GM12878 (cell line): Measurements from ENCODE around the gene IL3RA. TPM values are rescaled to one million over a fixed set of nuclear protein-coding genes. Genes with fewer than 3 reads are reported as not detected.

Experiments
- ATAC-seq: fragments of 200-7000 bp; cut with Tn5 transposase; 3 replicates; pipeline ENCODE4 v1.9.1; 2020; ENCODE audit warnings: mild to moderate bottlenecking, moderate library complexity
- BruUV-seq: library from RNA; stranded (reverse); fragments of 400-500 nt; replicated peaks from 2 replicates; lab custom pipeline; 2021; lab: Mats Ljungman, UMichigan
- CTCF ChIA-PET: fragments of 300-600 bp; sonication (Branson Sonifier 250); formaldehyde crosslinking; extraction: SDS; loops from one replicate; lab custom pipeline; 2021; ENCODE audit warnings: inconsistent platforms; lab: Yijun Ruan, JAX
- POLR2A ChIA-PET: fragments of 350-600 bp; formaldehyde crosslinking; extraction: SDS; loops from one replicate; lab custom pipeline; 2021; ENCODE audit warnings: inconsistent platforms; lab: Charles Lee
- RAD21 ChIA-PET: fragments of 300-600 bp; sonication (Branson Sonifier 250); formaldehyde crosslinking; loops from one replicate; lab custom pipeline; 2023; ENCODE audit warnings: antibody characterized with exemption; ENCODE audit not compliant: unreplicated experiment; lab: Charles Lee
- SMC1A ChIA-PET: fragments of 300-600 bp; sonication (Branson Sonifier 250); formaldehyde crosslinking; loops from one replicate; lab custom pipeline; 2023; ENCODE audit not compliant: unreplicated experiment, uncharacterized antibody; lab: Charles Lee
- DNase-seq: peaks from one replicate; pipeline ENCODE4 v3.0.0-alpha.2; 2011; ENCODE audit warnings: low read depth, low spot score
- FAIRE-seq: peaks from 3 replicates; lab custom pipeline; 2011; peaks lifted over from hg19 to GRCh38; lab: Jason Lieb, UNC
- H2AFZ ChIP-seq: 2 replicates; pipeline ENCODE4 v1.6.0; 2011; ENCODE audit warnings: low read depth, low read length, control low read depth; ENCODE audit not compliant: control insufficient read depth
- H3K27ac ChIP-seq: 2 replicates; pipeline ENCODE4 v1.5.1; 2011; ENCODE audit warnings: control low read depth; ENCODE audit not compliant: control insufficient read depth, insufficient read depth
- H3K27me3 ChIP-seq, 2 experiments: replicated peaks in 1 of 2; 2 replicates each; pipeline versions ENCODE4 v1.6.0 to v1.6.1; 2011; ENCODE audit warnings: low read length in 1 of 2; ENCODE audit not compliant: control insufficient read depth in 2 of 2, insufficient read depth in 2 of 2
- H3K36me3 ChIP-seq, 2 experiments: 2 replicates each; pipeline ENCODE4 v1.5.1; 2011; ENCODE audit warnings: low read length in 1 of 2; ENCODE audit not compliant: control insufficient read depth in 2 of 2, insufficient read depth in 2 of 2
- H3K4me1 ChIP-seq: 2 replicates; pipeline ENCODE4 v1.6.1; 2011; ENCODE audit warnings: mild to moderate bottlenecking, low read length, moderate library complexity, mixed read lengths; ENCODE audit not compliant: control insufficient read depth, insufficient read depth
- H3K4me2 ChIP-seq: 2 replicates; pipeline ENCODE4 v1.6.0; 2011; ENCODE audit warnings: control low read depth; ENCODE audit not compliant: control insufficient read depth, insufficient read depth
- H3K4me3 ChIP-seq: fragments of 200-600 bp; sonication (generic); 2 replicates; pipeline ENCODE4 v1.5.1; 2016
- H3K79me2 ChIP-seq: 2 replicates; pipeline ENCODE4 v1.6.0; 2011; ENCODE audit warnings: low read length; ENCODE audit not compliant: control insufficient read depth, insufficient read depth
- H3K9ac ChIP-seq: 2 replicates; pipeline ENCODE4 v1.8.0; 2011; ENCODE audit warnings: low read length, control low read depth, mixed read lengths; ENCODE audit not compliant: control insufficient read depth, insufficient read depth
- H3K9me3 ChIP-seq: replicated peaks from 3 replicates; pipeline ENCODE4 v1.5.1; 2011; ENCODE audit warnings: mild to moderate bottlenecking, low read length; ENCODE audit not compliant: control insufficient read depth, insufficient read depth
- H4K20me1 ChIP-seq: 2 replicates; pipeline ENCODE4 v1.6.0; 2011; ENCODE audit not compliant: control insufficient read depth, insufficient read depth
- ATF7 ChIP-seq: fragments of 450-650 bp; IDR thresholded peaks from 2 replicates; pipeline ENCODE4 v1.6.1; 2016; ENCODE audit warnings: low read depth, mild to moderate bottlenecking
- BACH1 ChIP-seq: fragments of 450-650 bp; IDR thresholded peaks from 2 replicates; pipeline ENCODE4 v1.6.1; 2017; ENCODE audit warnings: mild to moderate bottlenecking, borderline replicate concordance
- CTCF ChIP-seq, 3 experiments: IDR thresholded peaks in 2 of 3; conservative IDR thresholded peaks in 1 of 3; 2 replicates each; pipeline ENCODE4 v1.5.1; 2011; ENCODE audit warnings: low read depth in 3 of 3, low read length in 3 of 3, mild to moderate bottlenecking in 3 of 3, control low read depth in 2 of 3, moderate library complexity in 2 of 3, inconsistent platforms in 1 of 3, mixed read lengths in 1 of 3; ENCODE audit not compliant: control insufficient read depth in 2 of 3, insufficient read depth in 1 of 3; ENCODE audit errors: extremely low read depth in 1 of 3
- IKZF2 ChIP-seq, 2 experiments: fragments of 450-650 bp; IDR thresholded peaks; 2 replicates each; pipeline ENCODE4 v1.6.1; 2017; ENCODE audit warnings: mild to moderate bottlenecking in 2 of 2, moderate library complexity in 2 of 2
- MEF2B ChIP-seq: fragments of 450-650 bp; IDR thresholded peaks from 2 replicates; pipeline ENCODE4 v1.6.1; 2018; ENCODE audit warnings: mild to moderate bottlenecking, moderate library complexity; ENCODE audit not compliant: partially characterized antibody, poor library complexity, severe bottlenecking
- NFIC ChIP-seq: IDR thresholded peaks from 2 replicates; pipeline ENCODE4 v1.6.1; 2012; ENCODE audit warnings: low read depth, mild to moderate bottlenecking, inconsistent platforms, low read length, moderate library complexity
- NFYB ChIP-seq: IDR thresholded peaks from 2 replicates; pipeline ENCODE4 v1.6.1; 2011; ENCODE audit warnings: low read depth, mild to moderate bottlenecking, low read length, improper control_type of control experiment, moderate library complexity; ENCODE audit not compliant: insufficient read depth
- RFX5 ChIP-seq: IDR thresholded peaks from 2 replicates; pipeline ENCODE4 v1.6.1; 2011; ENCODE audit warnings: low read depth, low read length, improper control_type of control experiment
- SREBF1 ChIP-seq: IDR thresholded peaks from 2 replicates; pipeline ENCODE4 v1.6.1; 2012; ENCODE audit warnings: mild to moderate bottlenecking, low read length
- TBL1XR1 ChIP-seq: IDR thresholded peaks from 2 replicates; pipeline ENCODE4 v1.6.1; 2012; ENCODE audit warnings: low read depth, low read length, improper control_type of control experiment
- ZNF217 ChIP-seq: fragments of 450-650 bp; IDR thresholded peaks from 2 replicates; pipeline ENCODE4 v1.6.1; 2017; ENCODE audit warnings: antibody characterized with exemption, mild to moderate bottlenecking
- ZNF384 ChIP-seq: IDR thresholded peaks from 2 replicates; pipeline ENCODE4 v1.6.1; 2012; ENCODE audit warnings: low read depth, mild to moderate bottlenecking, low read length, improper control_type of control experiment, borderline replicate concordance
- WGBS: methylation state at CpG from one replicate; pipeline ENCODE4 v1.1.6; 2016; ENCODE audit warnings: low lambda C conversion rate; ENCODE audit not compliant: insufficient replicate concordance, insufficient coverage; ENCODE audit errors: missing lambda C conversion rate; 5-methylcytosine and 5-hydroxymethylcytosine counted together
- in situ Hi-C: fragments of 300-500 bp; cut with MboI; formaldehyde crosslinking; loops from 9 replicates; pipeline ENCODE4 v1.14.3; 2018; ENCODE audit warnings: mixed read lengths
- intact Hi-C: fragments of 100-400 bp; cut with micrococcal nuclease; formaldehyde crosslinking; loops from one replicate; pipeline ENCODE4 v1.14.2; 2022; ENCODE audit not compliant: unreplicated experiment
- polyA plus RNA-seq, 11 experiments: library from polyadenylated mRNA; depleted of rRNA in 4 of 11; unstranded in 6 of 11; stranded (reverse) in 5 of 11; fragments of >200 nt; fragmentation: Nextera tagmentation in 4 of 11; fragmentation: Illumina TruSeq in 1 of 11; extraction: Ambion mirVana in 4 of 11; extraction: Trizol in 1 of 11; gene quantifications; 1 replicate in 1 of 11; 2 replicates in 10 of 11; pipeline versions ENCODE4 v1.2.1 to v1.2.3, GENCODE V29; 2011 to 2016; ENCODE audit warnings: inconsistent platforms in 2 of 11, missing spikeins in 2 of 11, low read depth in 1 of 11
- total RNA-seq, 4 experiments: library from RNA; depleted of rRNA in 3 of 4; stranded (reverse); fragments of >200 nt in 3 of 4; fragmentation: Illumina TruSeq in 1 of 4; extraction: Trizol in 1 of 4; gene quantifications; 2 replicates each; pipeline versions ENCODE4 v1.2.1 to v1.2.3, GENCODE V29; 2013 to 2021
- TF ChIP-seq, protein P1 (sequence below): fragments of 150-350 bp; IDR thresholded peaks from 2 replicates; pipeline ENCODE4 v1.6.1; 2016; ENCODE audit warnings: low read depth, low read length
- TF ChIP-seq, protein P2 (sequence below): IDR thresholded peaks from 2 replicates; pipeline ENCODE4 v1.6.1; 2011; ENCODE audit warnings: mild to moderate bottlenecking, low read depth, low read length, moderate library complexity; ENCODE audit not compliant: insufficient replicate concordance
- TF ChIP-seq, protein P3 (sequence below): fragments of 450-650 bp; IDR thresholded peaks from 2 replicates; pipeline ENCODE4 v1.6.1; 2018; ENCODE audit warnings: borderline replicate concordance, mild to moderate bottlenecking; ENCODE audit not compliant: partially characterized antibody

The IL3RA gene
- total and polyA plus RNA-seq, 10 of the 15 experiments (the other 5 are each of a cell fraction or from before 2014, with no cell fraction given), result 2.1 to 31.1 (median 17.9) TPM

- BruUV-seq, result no TSS peak
- DNase-seq (no peak), FAIRE-seq (no peak), ATAC-seq (no peak)
- ChIA-PET CTCF (no interaction called here), POLR2A (no interaction called here), SMC1A (no interaction called here), RAD21 (no interaction called here)
- Histone ChIP-seq H2AFZ (no peak overlapping the region), H3K36me3 (no peaks in the 10 kb centered on the region), H3K9ac (no peak overlapping the region), H3K4me1 (no peaks in the 10 kb centered on the region), H3K27ac (no peak overlapping the region), H4K20me1 (no peaks in the 10 kb centered on the region), H3K4me2 (no peak overlapping the region), H3K79me2 (no peaks in the 10 kb centered on the region), H3K4me3 (no peak overlapping the region), H3K27me3 (no peaks in the 10 kb centered on the region), H3K9me3 (no peaks in the 10 kb centered on the region; the same call in 1 of the 3 replicates)
- intact Hi-C loops, result no loop called here
- 66% methylated on average over 15 of the region's 15 CpGs for WGBS
- TF ChIP-seq IKZF2 (IDR thresholded peaks at IDR 0.05), result no peak
- TF ChIP-seq NFIC, result no peak
- no peak for TF ChIP-seq ATF7
- TF ChIP-seq TBL1XR1, result no peak
- TF ChIP-seq CTCF (IDR thresholded peaks at IDR 0.05 in 2 of 3, conservative IDR thresholded peaks at IDR 0.05 in 1 of 3; ENCODE audit: control insufficient read depth in 2 of 3, extremely low read depth in 1 of 3, insufficient read depth in 1 of 3, low read depth in 3 of 3, low read length in 3 of 3), result no peak
- no peak for TF ChIP-seq MEF2B
- TF ChIP-seq, protein P1, sequence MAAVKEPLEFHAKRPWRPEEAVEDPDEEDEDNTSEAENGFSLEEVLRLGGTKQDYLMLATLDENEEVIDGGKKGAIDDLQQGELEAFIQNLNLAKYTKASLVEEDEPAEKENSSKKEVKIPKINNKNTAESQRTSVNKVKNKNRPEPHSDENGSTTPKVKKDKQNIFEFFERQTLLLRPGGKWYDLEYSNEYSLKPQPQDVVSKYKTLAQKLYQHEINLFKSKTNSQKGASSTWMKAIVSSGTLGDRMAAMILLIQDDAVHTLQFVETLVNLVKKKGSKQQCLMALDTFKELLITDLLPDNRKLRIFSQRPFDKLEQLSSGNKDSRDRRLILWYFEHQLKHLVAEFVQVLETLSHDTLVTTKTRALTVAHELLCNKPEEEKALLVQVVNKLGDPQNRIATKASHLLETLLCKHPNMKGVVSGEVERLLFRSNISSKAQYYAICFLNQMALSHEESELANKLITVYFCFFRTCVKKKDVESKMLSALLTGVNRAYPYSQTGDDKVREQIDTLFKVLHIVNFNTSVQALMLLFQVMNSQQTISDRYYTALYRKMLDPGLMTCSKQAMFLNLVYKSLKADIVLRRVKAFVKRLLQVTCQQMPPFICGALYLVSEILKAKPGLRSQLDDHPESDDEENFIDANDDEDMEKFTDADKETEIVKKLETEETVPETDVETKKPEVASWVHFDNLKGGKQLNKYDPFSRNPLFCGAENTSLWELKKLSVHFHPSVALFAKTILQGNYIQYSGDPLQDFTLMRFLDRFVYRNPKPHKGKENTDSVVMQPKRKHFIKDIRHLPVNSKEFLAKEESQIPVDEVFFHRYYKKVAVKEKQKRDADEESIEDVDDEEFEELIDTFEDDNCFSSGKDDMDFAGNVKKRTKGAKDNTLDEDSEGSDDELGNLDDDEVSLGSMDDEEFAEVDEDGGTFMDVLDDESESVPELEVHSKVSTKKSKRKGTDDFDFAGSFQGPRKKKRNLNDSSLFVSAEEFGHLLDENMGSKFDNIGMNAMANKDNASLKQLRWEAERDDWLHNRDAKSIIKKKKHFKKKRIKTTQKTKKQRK, result no peak
- TF ChIP-seq, protein P2, sequence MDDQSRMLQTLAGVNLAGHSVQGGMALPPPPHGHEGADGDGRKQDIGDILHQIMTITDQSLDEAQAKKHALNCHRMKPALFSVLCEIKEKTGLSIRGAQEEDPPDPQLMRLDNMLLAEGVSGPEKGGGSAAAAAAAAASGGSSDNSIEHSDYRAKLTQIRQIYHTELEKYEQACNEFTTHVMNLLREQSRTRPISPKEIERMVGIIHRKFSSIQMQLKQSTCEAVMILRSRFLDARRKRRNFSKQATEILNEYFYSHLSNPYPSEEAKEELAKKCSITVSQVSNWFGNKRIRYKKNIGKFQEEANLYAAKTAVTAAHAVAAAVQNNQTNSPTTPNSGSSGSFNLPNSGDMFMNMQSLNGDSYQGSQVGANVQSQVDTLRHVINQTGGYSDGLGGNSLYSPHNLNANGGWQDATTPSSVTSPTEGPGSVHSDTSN, result no peak
- no peak for TF ChIP-seq SREBF1
- no peak for TF ChIP-seq ZNF384
- no peak for TF ChIP-seq RFX5
- TF ChIP-seq, protein P3, sequence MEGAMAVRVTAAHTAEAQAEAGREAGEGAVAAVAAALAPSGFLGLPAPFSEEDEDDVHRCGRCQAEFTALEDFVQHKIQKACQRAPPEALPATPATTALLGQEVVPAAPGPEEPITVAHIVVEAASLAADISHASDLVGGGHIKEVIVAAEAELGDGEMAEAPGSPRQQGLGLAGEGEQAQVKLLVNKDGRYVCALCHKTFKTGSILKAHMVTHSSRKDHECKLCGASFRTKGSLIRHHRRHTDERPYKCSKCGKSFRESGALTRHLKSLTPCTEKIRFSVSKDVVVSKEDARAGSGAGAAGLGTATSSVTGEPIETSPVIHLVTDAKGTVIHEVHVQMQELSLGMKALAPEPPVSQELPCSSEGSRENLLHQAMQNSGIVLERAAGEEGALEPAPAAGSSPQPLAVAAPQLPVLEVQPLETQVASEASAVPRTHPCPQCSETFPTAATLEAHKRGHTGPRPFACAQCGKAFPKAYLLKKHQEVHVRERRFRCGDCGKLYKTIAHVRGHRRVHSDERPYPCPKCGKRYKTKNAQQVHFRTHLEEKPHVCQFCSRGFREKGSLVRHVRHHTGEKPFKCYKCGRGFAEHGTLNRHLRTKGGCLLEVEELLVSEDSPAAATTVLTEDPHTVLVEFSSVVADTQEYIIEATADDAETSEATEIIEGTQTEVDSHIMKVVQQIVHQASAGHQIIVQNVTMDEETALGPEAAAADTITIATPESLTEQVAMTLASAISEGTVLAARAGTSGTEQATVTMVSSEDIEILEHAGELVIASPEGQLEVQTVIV, result no peak
- TF ChIP-seq BACH1, result no peak
- TF ChIP-seq NFYB, result no peak
- no peak for TF ChIP-seq ZNF217
- in situ Hi-C loops, result no loop called here
Measured at GRCh38 chrX:1300449-1300848, 36.1 kb upstream of the IL3RA start.
